K562 (cell line): Measurements from ENCODE around the gene SF3B1. TPM values are rescaled to one million over a fixed set of nuclear protein-coding genes. Genes with fewer than 3 reads are reported as not detected.

Experiments used
- AFF1 ChIP-seq, 2 experiments: fragments of 450-650 bp; IDR thresholded peaks; 2 replicates each; pipeline ENCODE4 v1.6.1; 2018; ENCODE audit warnings: mild to moderate bottlenecking in 2 of 2, low read depth in 1 of 2; ENCODE audit not compliant: partially characterized antibody in 2 of 2
- CHD1 ChIP-seq: fragments of 200-600 bp; sonication (generic); IDR thresholded peaks from one replicate; pipeline ENCODE4 v1.6.1; 2012; ENCODE audit warnings: mild to moderate bottlenecking, moderate library complexity, low read length, inconsistent platforms
- GABPA ChIP-seq: fragments of 200-800 bp; sonication (Bioruptor generic); conservative IDR thresholded peaks from 2 replicates; pipeline ENCODE4 v1.6.1; 2016; ENCODE audit warnings: low read depth, missing genetic modification characterization, missing compliant biosample characterization
- GABPB1 ChIP-seq: sonication (generic); formaldehyde crosslinking; IDR thresholded peaks from 2 replicates; pipeline ENCODE4 v1.8.0; 2022; ENCODE audit warnings: mild to moderate bottlenecking, missing genetic modification reagents
- GATA2 ChIP-seq: sonication (generic); formaldehyde crosslinking; IDR thresholded peaks from 2 replicates; pipeline ENCODE4 v1.4.0; 2020; ENCODE audit warnings: mild to moderate bottlenecking, missing genetic modification reagents
- HOMEZ ChIP-seq: fragments of 250-450 bp; sonication (Bioruptor Pico); IDR thresholded peaks from 2 replicates; pipeline ENCODE4 v1.4.0; 2020; ENCODE audit warnings: mild to moderate bottlenecking, moderate library complexity
- ILF3 ChIP-seq: fragments of 450-650 bp; IDR thresholded peaks from 2 replicates; pipeline ENCODE4 v1.6.1; 2018; ENCODE audit warnings: antibody characterized with exemption, mild to moderate bottlenecking, moderate library complexity, borderline replicate concordance
- NELFE ChIP-seq: IDR thresholded peaks from 2 replicates; pipeline ENCODE4 v1.6.1; 2011; ENCODE audit warnings: mild to moderate bottlenecking; ENCODE audit not compliant: insufficient read depth, insufficient read length
- POLR3A ChIP-seq: IDR thresholded peaks from 2 replicates; pipeline ENCODE4 v1.6.1; 2011; ENCODE audit warnings: borderline replicate concordance, mild to moderate bottlenecking, moderate library complexity; ENCODE audit not compliant: insufficient read length, insufficient read depth; ENCODE audit errors: extremely low read depth
- RCOR1 ChIP-seq, 2 experiments: IDR thresholded peaks; 2 replicates each; pipeline ENCODE4 v1.6.1; 2012; ENCODE audit warnings: low read depth in 2 of 2, low read length in 2 of 2, borderline replicate concordance in 1 of 2, improper control_type of control experiment in 1 of 2
- RUNX1 ChIP-seq: sonication (generic); IDR thresholded peaks from 2 replicates; pipeline ENCODE4 v1.6.1; 2016; ENCODE audit warnings: antibody characterized with exemption, low read depth
- SMARCA4 ChIP-seq: fragments of 450-650 bp; IDR thresholded peaks from 2 replicates; pipeline ENCODE4 v1.6.1; 2016
- SUPT5H ChIP-seq: fragments of 450-650 bp; IDR thresholded peaks from 2 replicates; pipeline ENCODE4 v1.6.1; 2016
- TAF7 ChIP-seq: fragments of 450-650 bp; IDR thresholded peaks from 2 replicates; pipeline ENCODE4 v1.6.1; 2016; ENCODE audit warnings: missing genetic modification characterization, missing compliant biosample characterization
- TCFL5 ChIP-seq: fragments of 250-450 bp; sonication (Bioruptor Pico); conservative IDR thresholded peaks from 2 replicates; pipeline ENCODE4 v1.6.1; 2021; ENCODE audit warnings: mild to moderate bottlenecking, moderate library complexity, matching md5 sums
- ZBED1 ChIP-seq: IDR thresholded peaks from 2 replicates; pipeline ENCODE4 v1.6.1; 2014
- ZBTB1 ChIP-seq: sonication (generic); formaldehyde crosslinking; IDR thresholded peaks from 2 replicates; pipeline ENCODE4 v1.8.1; 2023; ENCODE audit warnings: missing genetic modification reagents, low read depth, mild to moderate bottlenecking, borderline replicate concordance
- ZNF277 ChIP-seq: fragments of 250-450 bp; sonication (Bioruptor Pico); IDR thresholded peaks from 2 replicates; pipeline ENCODE4 v1.8.0; 2022; ENCODE audit warnings: inconsistent platforms, mild to moderate bottlenecking, moderate library complexity, borderline replicate concordance
- ZNF347 ChIP-seq: fragments of 450-650 bp; formaldehyde crosslinking; IDR thresholded peaks from 2 replicates; pipeline ENCODE4 v1.4.0; 2020; ENCODE audit warnings: low read depth, mild to moderate bottlenecking, moderate library complexity
- ZNF395 ChIP-seq: fragments of 200-800 bp; sonication (Bioruptor generic); IDR thresholded peaks from 2 replicates; pipeline ENCODE4 v1.6.1; 2017; ENCODE audit warnings: missing genetic modification characterization, missing compliant biosample characterization
- ZNF589 ChIP-seq: fragments of 200-800 bp; sonication (Bioruptor generic); IDR thresholded peaks from 2 replicates; pipeline ENCODE4 v1.6.1; 2016; ENCODE audit warnings: low read depth, missing genetic modification characterization, missing compliant biosample characterization
- polyA plus RNA-seq, 8 experiments: library from polyadenylated mRNA; depleted of rRNA in 4 of 8; stranded (reverse) in 5 of 8; unstranded in 3 of 8; fragments of >200 nt; fragmentation: Nextera tagmentation in 2 of 8; fragmentation: Illumina TruSeq in 1 of 8; extraction: Ambion mirVana in 2 of 8; extraction: Trizol in 1 of 8; gene quantifications; 2 replicates each; pipeline versions ENCODE4 v1.2.1 to v1.2.3, GENCODE V29; 2011 to 2014; ENCODE audit warnings: inconsistent platforms in 1 of 8, missing spikeins in 1 of 8
- total RNA-seq, 7 experiments: library from RNA; depleted of rRNA in 6 of 7; stranded (reverse); fragments of >200 nt in 6 of 7; fragmentation: Illumina TruSeq in 2 of 7; extraction: Trizol in 2 of 7; gene quantifications; 2 replicates each; pipeline versions ENCODE4 v1.2.1 to v1.2.3, GENCODE V29; 2011 to 2021; ENCODE audit warnings: low replicate concordance in 1 of 7

The SF3B1 gene
- total and polyA plus RNA-seq, 9 of the 15 experiments (the other 6 are each of a cell fraction or from before 2014, with no cell fraction given): 96.2 to 377 (median 177) TPM

GRCh38 chr2:197453914-197454398 lies 19.1 kb upstream of the SF3B1 start (continued):
- TF ChIP-seq ZNF395 (peak; percentile 26), AFF1 (IDR thresholded peaks at IDR 0.05; ENCODE audit: low read depth in 1 of 2, partially characterized antibody in 2 of 2) (peak in 1 of 2 experiments; percentile 10), GABPB1 (CRISPR knock-in tag) (0 out of 2 replicates have a peak, but pooled peaks have one; percentile 52), ZBTB1 (CRISPR knock-in tag) (no peak), CHD1 (peak; percentile 14), TAF7 (tag) (no peak), ZNF277 (CRISPR knock-in tag) (no peak), NELFE (no peak), HOMEZ (no peak), GATA2 (CRISPR knock-in tag) (no peak), RUNX1 (no peak), SMARCA4 (no peak), ILF3 (no peak), ZBED1 (no peak), TCFL5 (CRISPR knock-in tag) (no peak), ZNF589 (CRISPR knock-in tag) (0 out of 2 replicates have a peak, but pooled peaks have one; percentile 17), GABPA (tag) (peak; percentile 63), POLR3A (no peak), ZNF347 (CRISPR knock-in tag) (no peak), SUPT5H (no peak), RCOR1 (IDR thresholded peaks at IDR 0.05; ENCODE audit: borderline replicate concordance in 1 of 2, low read depth in 2 of 2, low read length in 2 of 2) (no peak)
